Endodermal cell (in vitro differentiated cells): ENCODE data around the gene RPS21. TPM values are rescaled to one million over a fixed set of nuclear protein-coding genes. Genes with fewer than 3 reads are reported as not detected.

ENCODE experiments used
- DNase-seq: peaks from one replicate; pipeline ENCODE4 v3.0.0-alpha.2; 2017
- H3K27ac ChIP-seq: 2 replicates; pipeline ENCODE4 v1.5.1; 2013; ENCODE audit warnings: mild to moderate bottlenecking, low read depth, low read length, moderate library complexity
- H3K27me3 ChIP-seq: 2 replicates; pipeline ENCODE4 v1.6.1; 2013; ENCODE audit warnings: mild to moderate bottlenecking, low read length, moderate library complexity; ENCODE audit not compliant: insufficient read depth, control insufficient read depth, poor library complexity, severe bottlenecking
- H3K36me3 ChIP-seq: 2 replicates; pipeline ENCODE4 v1.7.0; 2013; ENCODE audit warnings: mild to moderate bottlenecking, low read length, moderate library complexity; ENCODE audit not compliant: control insufficient read depth, insufficient read depth
- H3K4me1 ChIP-seq: one replicate; pipeline ENCODE4 v1.7.0; 2013; ENCODE audit warnings: low read length; ENCODE audit not compliant: control insufficient read depth, insufficient read depth
- H3K4me3 ChIP-seq: 2 replicates; pipeline ENCODE4 v1.5.1; 2013; ENCODE audit warnings: mild to moderate bottlenecking, low read length, moderate library complexity
- H3K9ac ChIP-seq: 2 replicates; pipeline ENCODE4 v1.6.1; 2013; ENCODE audit warnings: mild to moderate bottlenecking, low read length, moderate library complexity; ENCODE audit not compliant: poor library complexity, severe bottlenecking; ENCODE audit errors: extremely low read depth
- H3K9me3 ChIP-seq: 2 replicates; pipeline ENCODE4 v1.6.1; 2013; ENCODE audit warnings: mild to moderate bottlenecking, low read length, moderate library complexity; ENCODE audit not compliant: control insufficient read depth
- H3K27ac Mint-ChIP-seq: 2 replicates; pipeline ENCODE4 v1.8.0; 2020; ENCODE audit warnings: mixed read lengths
- H3K27me3 Mint-ChIP-seq: 2 replicates; pipeline ENCODE4 v1.8.0; 2021; ENCODE audit warnings: mild to moderate bottlenecking, mixed read lengths; ENCODE audit not compliant: insufficient read depth
- H3K36me3 Mint-ChIP-seq: 2 replicates; pipeline ENCODE4 v1.8.0; 2020; ENCODE audit warnings: low read depth, mixed read lengths
- H3K4me1 Mint-ChIP-seq: 2 replicates; pipeline ENCODE4 v1.8.0; 2020; ENCODE audit warnings: mixed read lengths
- H3K4me3 Mint-ChIP-seq: 2 replicates; pipeline ENCODE4 v1.8.0; 2020; ENCODE audit warnings: mild to moderate bottlenecking, moderate library complexity, mixed read lengths
- H3K9me3 Mint-ChIP-seq: 2 replicates; pipeline ENCODE4 v1.8.0; 2020; ENCODE audit warnings: mild to moderate bottlenecking, mixed read lengths
- WGBS, 2 experiments: methylation state at CpG; one replicate each; pipeline versions ENCODE4 v1.1.5 to v1.1.7; 2013; ENCODE audit warnings: missing lambda C conversion rate in 2 of 2, mixed read lengths in 1 of 2; ENCODE audit not compliant: insufficient coverage in 1 of 2, insufficient read length in 1 of 2; 5-methylcytosine and 5-hydroxymethylcytosine counted together
- total RNA-seq, 2 donors: library from RNA; stranded (reverse); fragmentation: NEBNext Ultra II Directional in 1 of 2; extraction: Animal tissue kit (Norgen Biotek cat#: 25700) in 1 of 2; gene quantifications; 2 replicates in 1 of 2; 3 replicates in 1 of 2; pipeline ENCODE4 v1.2.1, GENCODE V29; 2021
- TF ChIP-seq, protein P1 (sequence below): fragments of 200-600 bp; sonication (generic); conservative IDR thresholded peaks from 2 replicates; pipeline ENCODE4 v1.5.0; 2021; ENCODE audit warnings: antibody characterized with exemption, mild to moderate bottlenecking

RPS21 gene
- total RNA-seq, 2 donors from 2014 or later = 1,288 to 1,382 TPM

DNA sequence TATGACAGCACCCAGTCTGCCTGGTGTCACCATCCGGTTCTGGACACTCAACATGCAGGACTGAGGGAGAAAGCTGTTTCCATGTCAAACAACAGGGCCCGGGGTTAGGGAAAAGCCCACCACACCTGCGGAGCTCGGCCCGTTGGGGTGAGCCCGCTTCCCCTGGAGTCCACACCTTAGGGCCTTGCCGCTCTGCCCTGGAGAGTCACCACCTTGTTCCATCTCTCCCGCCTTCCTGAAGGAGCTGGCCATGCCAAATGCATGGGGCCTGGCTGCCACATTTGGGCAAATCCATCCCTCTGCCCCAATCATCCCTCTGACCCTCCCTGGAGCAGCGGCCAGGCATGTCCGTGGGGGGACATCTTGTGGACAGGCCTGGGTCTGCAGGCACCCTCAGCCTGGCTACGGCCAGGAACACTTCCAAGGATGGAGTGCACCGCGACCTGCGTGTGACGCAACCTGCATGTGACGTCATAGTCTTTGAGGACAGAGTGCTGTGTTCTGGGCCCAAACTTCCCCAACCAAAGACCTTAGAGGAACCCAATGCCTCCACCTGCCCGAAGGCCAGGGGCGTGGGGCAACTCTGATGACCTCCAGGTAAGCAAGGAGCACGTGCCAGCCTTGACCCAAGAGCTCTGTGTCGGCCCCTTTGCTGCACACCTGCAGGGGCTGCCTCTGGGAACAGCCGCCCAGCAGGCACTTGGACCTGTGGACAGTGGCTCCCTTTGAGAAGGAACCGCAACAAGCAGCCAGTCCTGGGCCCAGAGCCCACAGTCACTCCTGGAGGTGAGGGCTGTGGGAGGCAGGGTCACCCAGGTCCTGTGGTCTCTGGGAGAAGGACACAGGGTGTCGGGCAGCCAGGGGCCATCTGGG is 18.4 kb downstream of the RPS21 start:
- TF ChIP-seq, protein P1, sequence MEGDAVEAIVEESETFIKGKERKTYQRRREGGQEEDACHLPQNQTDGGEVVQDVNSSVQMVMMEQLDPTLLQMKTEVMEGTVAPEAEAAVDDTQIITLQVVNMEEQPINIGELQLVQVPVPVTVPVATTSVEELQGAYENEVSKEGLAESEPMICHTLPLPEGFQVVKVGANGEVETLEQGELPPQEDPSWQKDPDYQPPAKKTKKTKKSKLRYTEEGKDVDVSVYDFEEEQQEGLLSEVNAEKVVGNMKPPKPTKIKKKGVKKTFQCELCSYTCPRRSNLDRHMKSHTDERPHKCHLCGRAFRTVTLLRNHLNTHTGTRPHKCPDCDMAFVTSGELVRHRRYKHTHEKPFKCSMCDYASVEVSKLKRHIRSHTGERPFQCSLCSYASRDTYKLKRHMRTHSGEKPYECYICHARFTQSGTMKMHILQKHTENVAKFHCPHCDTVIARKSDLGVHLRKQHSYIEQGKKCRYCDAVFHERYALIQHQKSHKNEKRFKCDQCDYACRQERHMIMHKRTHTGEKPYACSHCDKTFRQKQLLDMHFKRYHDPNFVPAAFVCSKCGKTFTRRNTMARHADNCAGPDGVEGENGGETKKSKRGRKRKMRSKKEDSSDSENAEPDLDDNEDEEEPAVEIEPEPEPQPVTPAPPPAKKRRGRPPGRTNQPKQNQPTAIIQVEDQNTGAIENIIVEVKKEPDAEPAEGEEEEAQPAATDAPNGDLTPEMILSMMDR = peak; percentile 74
- H3K27me3 ChIP-seq = peaks cover 6% of the 10 kb centered on the region
- Mint-ChIP-seq H3K4me3 (peak overlapping the region; percentile 66), H3K27ac (no peak overlapping the region), H3K36me3 (peaks cover 7% of the 10 kb centered on the region), H3K27me3 (peaks cover 14% of the 10 kb centered on the region), H3K9me3 (no peaks in the 10 kb centered on the region), H3K4me1 (peaks cover 6% of the 10 kb centered on the region)
- WGBS, 2 experiments = 85 to 93% methylated on average over 13 to 23 of the region's 23 CpGs
- H3K36me3 ChIP-seq = no peaks in the 10 kb centered on the region
- no peaks in the 10 kb centered on the region for H3K9me3 ChIP-seq
- peak; percentile 83 for DNase-seq
- H3K4me3 ChIP-seq = no peak overlapping the region
- H3K9ac ChIP-seq = no peak overlapping the region
- peaks cover 4% of the 10 kb centered on the region for H3K4me1 ChIP-seq
- no peak overlapping the region for H3K27ac ChIP-seq

DNA sequence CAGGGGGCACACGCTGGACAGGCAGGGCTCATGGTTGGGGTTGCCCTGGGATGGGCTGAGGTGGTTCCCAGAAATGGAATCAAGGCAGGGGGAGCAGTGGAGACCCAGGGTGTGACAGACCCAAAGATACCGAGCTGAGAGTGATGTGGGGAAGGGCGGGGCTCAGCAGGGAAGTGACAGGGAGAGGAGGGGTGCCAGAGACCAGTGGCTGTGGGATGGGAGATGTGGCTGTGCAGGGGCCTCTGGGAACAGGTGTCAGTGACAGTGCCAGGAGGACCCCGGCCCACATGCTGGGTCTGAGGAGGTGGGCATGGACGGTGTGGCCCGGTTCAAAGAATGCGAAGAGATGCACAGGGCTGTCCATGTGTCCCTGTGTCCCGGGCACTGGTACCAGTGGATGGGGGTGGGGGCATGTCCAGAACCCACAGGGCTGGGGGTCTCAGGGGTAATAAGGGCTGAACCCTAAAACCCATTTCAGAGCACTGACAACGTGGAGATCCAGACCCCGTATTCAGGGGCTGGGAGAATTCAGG is 19.1 kb downstream of the RPS21 start:
- no peak for DNase-seq
- H3K27ac Mint-ChIP-seq = no peak overlapping the region
- Histone ChIP-seq H3K9ac (peak overlapping the region; percentile 35), H3K4me1 (peaks cover 4% of the 10 kb centered on the region), H3K27ac (no peak overlapping the region), H3K36me3 (no peaks in the 10 kb centered on the region), H3K27me3 (peaks cover 6% of the 10 kb centered on the region), H3K9me3 (no peaks in the 10 kb centered on the region), H3K4me3 (peak overlapping the region; percentile 83)
- peaks cover 14% of the 10 kb centered on the region for H3K27me3 Mint-ChIP-seq
- peaks cover 4% of the 10 kb centered on the region for H3K36me3 Mint-ChIP-seq
- peaks cover 6% of the 10 kb centered on the region for H3K4me1 Mint-ChIP-seq
- TF ChIP-seq, protein P1 = no peak
- H3K9me3 Mint-ChIP-seq = no peaks in the 10 kb centered on the region
- 83% methylated on average over 5 to 10 of the region's 10 CpGs for WGBS, 2 experiments
- H3K4me3 Mint-ChIP-seq = peak overlapping the region; percentile 66

DNA sequence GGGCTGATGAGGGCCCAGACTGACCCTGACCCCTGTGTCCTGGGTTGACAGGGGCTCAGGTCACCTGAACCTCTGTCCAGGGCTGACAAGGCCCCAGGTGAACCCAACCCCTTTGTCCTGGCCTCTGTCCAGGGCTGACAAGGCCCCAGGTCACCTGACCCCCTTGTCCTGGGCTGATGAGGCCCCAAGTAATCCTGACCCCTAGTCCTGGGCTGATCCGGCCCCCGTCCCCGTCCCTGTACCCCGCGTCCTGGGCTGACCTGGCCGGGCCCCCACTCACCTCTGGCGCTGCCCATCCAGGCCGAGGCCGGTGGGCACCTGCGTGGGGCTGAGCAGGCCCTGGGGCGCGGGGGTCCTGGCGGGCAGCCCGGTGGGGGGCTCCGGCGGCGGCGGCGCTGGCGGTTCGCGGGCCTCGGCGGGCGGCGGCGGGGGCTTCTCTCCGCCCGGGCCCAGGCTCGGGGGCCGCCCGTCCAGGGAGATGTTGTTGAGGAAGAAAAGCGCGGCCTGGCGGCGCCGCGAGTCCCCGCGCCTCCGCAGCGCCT is 19.8 kb downstream of the RPS21 start:
- no peak overlapping the region for H3K27ac Mint-ChIP-seq
- peaks cover 4% of the 10 kb centered on the region for H3K4me1 ChIP-seq
- TF ChIP-seq, protein P1 = no peak
- H3K9me3 Mint-ChIP-seq = no peaks in the 10 kb centered on the region
- peak overlapping the region; percentile 83 for H3K4me3 ChIP-seq
- H3K4me3 Mint-ChIP-seq = peak overlapping the region; percentile 66
- H3K4me1 Mint-ChIP-seq = peaks cover 6% of the 10 kb centered on the region
- no peaks in the 10 kb centered on the region for H3K9me3 ChIP-seq
- peaks cover 14% of the 10 kb centered on the region for H3K27me3 Mint-ChIP-seq
- H3K36me3 ChIP-seq = no peaks in the 10 kb centered on the region
- no peak for DNase-seq
- peaks cover 6% of the 10 kb centered on the region for H3K27me3 ChIP-seq
- WGBS, 2 experiments = 0 to 2% methylated on average over 4 to 39 of the region's 42 CpGs
- H3K9ac ChIP-seq = peak overlapping the region; percentile 35
- peaks cover 2% of the 10 kb centered on the region for H3K36me3 Mint-ChIP-seq
- H3K27ac ChIP-seq = no peak overlapping the region
